Liver (tissue), 3 donors: Measurements from ENCODE around the gene CD34.

Source experiments
- NR2F2 ChIP-seq: IDR thresholded peaks from 2 replicates; pipeline ENCODE4 v1.6.1; 2016; ENCODE audit warnings: antibody characterized with exemption
- RAD21 ChIP-seq, 2 donors: IDR thresholded peaks; 2 replicates each; pipeline ENCODE4 v1.6.1; 2016; ENCODE audit warnings: antibody characterized with exemption in 2 of 2, mild to moderate bottlenecking in 2 of 2
- TAF1 ChIP-seq: conservative IDR thresholded peaks from 2 replicates; pipeline ENCODE4 v1.6.1; 2016; ENCODE audit warnings: antibody characterized with exemption, mild to moderate bottlenecking
- YY1 ChIP-seq: IDR thresholded peaks from 2 replicates; pipeline ENCODE4 v1.6.1; 2016; ENCODE audit warnings: antibody characterized with exemption, mild to moderate bottlenecking
- TF ChIP-seq, protein P1 (sequence below): IDR thresholded peaks from 2 replicates; pipeline ENCODE4 v1.6.1; 2016; ENCODE audit warnings: antibody characterized with exemption
- TF ChIP-seq, protein P2 (sequence below): fragments of 150-350 bp; IDR thresholded peaks from 2 replicates; pipeline ENCODE4 v1.5.1; 2017; ENCODE audit warnings: improper control_type of control experiment, low read depth, low read length; ENCODE audit not compliant: missing input control
- TF ChIP-seq, protein P3 (sequence below): IDR thresholded peaks from 2 replicates; pipeline ENCODE4 v1.6.1; 2016; ENCODE audit warnings: antibody characterized with exemption, mild to moderate bottlenecking
- donor health status: healthy.
- donor health status: healthy.

DNA sequence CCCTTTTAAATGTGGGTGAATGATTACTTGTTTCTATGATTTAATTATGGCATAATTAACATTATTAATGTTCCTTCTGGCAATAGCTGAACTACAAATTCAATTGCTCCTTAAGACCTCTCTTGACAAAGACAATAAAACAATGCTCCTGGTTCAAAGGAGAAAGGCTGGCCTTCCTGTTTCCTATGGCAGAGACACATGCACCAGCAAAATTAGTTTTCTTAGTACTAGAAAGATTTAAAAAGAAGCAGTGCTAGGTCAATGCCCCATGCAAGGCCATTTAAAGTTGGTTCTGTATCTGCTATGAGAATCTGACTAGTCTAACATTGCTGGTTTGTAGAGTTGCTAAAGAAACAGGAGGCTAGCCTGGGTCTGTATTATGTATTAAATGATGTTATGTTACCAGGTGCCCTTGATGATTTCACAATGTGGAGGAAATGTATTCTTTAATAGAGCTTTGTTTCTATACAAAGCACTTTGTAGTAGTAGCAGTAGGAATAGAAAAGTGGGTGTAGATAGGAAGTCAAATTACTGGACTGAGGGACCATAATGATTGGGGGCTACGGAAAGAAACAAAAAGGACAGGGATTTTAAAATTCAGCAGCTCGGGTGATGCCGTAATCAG, 38.8 kb upstream of the CD34 start:
- TF ChIP-seq TAF1: no peak
- TF ChIP-seq, protein P1, sequence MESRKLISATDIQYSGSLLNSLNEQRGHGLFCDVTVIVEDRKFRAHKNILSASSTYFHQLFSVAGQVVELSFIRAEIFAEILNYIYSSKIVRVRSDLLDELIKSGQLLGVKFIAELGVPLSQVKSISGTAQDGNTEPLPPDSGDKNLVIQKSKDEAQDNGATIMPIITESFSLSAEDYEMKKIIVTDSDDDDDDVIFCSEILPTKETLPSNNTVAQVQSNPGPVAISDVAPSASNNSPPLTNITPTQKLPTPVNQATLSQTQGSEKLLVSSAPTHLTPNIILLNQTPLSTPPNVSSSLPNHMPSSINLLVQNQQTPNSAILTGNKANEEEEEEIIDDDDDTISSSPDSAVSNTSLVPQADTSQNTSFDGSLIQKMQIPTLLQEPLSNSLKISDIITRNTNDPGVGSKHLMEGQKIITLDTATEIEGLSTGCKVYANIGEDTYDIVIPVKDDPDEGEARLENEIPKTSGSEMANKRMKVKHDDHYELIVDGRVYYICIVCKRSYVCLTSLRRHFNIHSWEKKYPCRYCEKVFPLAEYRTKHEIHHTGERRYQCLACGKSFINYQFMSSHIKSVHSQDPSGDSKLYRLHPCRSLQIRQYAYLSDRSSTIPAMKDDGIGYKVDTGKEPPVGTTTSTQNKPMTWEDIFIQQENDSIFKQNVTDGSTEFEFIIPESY: no peak
- TF ChIP-seq, protein P2, sequence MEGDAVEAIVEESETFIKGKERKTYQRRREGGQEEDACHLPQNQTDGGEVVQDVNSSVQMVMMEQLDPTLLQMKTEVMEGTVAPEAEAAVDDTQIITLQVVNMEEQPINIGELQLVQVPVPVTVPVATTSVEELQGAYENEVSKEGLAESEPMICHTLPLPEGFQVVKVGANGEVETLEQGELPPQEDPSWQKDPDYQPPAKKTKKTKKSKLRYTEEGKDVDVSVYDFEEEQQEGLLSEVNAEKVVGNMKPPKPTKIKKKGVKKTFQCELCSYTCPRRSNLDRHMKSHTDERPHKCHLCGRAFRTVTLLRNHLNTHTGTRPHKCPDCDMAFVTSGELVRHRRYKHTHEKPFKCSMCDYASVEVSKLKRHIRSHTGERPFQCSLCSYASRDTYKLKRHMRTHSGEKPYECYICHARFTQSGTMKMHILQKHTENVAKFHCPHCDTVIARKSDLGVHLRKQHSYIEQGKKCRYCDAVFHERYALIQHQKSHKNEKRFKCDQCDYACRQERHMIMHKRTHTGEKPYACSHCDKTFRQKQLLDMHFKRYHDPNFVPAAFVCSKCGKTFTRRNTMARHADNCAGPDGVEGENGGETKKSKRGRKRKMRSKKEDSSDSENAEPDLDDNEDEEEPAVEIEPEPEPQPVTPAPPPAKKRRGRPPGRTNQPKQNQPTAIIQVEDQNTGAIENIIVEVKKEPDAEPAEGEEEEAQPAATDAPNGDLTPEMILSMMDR: no peak
- TF ChIP-seq, protein P3, sequence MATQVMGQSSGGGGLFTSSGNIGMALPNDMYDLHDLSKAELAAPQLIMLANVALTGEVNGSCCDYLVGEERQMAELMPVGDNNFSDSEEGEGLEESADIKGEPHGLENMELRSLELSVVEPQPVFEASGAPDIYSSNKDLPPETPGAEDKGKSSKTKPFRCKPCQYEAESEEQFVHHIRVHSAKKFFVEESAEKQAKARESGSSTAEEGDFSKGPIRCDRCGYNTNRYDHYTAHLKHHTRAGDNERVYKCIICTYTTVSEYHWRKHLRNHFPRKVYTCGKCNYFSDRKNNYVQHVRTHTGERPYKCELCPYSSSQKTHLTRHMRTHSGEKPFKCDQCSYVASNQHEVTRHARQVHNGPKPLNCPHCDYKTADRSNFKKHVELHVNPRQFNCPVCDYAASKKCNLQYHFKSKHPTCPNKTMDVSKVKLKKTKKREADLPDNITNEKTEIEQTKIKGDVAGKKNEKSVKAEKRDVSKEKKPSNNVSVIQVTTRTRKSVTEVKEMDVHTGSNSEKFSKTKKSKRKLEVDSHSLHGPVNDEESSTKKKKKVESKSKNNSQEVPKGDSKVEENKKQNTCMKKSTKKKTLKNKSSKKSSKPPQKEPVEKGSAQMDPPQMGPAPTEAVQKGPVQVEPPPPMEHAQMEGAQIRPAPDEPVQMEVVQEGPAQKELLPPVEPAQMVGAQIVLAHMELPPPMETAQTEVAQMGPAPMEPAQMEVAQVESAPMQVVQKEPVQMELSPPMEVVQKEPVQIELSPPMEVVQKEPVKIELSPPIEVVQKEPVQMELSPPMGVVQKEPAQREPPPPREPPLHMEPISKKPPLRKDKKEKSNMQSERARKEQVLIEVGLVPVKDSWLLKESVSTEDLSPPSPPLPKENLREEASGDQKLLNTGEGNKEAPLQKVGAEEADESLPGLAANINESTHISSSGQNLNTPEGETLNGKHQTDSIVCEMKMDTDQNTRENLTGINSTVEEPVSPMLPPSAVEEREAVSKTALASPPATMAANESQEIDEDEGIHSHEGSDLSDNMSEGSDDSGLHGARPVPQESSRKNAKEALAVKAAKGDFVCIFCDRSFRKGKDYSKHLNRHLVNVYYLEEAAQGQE: no peak
- no peak for TF ChIP-seq NR2F2
- TF ChIP-seq YY1: no peak
- TF ChIP-seq RAD21 (IDR thresholded peaks at IDR 0.05): no peak
